H54 (cell line): Measurements from ENCODE around the gene MUC21.

Experiments
- DNase-seq: peaks from one replicate; pipeline ENCODE4 v3.0.0; 2011; ENCODE audit warnings: low spot score, mixed read lengths; ENCODE audit not compliant: insufficient read length
- FAIRE-seq: peaks from 3 replicates; lab custom pipeline; 2011; peaks lifted over from hg19 to GRCh38; lab: Jason Lieb, UNC
- POLR2A ChIP-seq: IDR thresholded peaks from 2 replicates; pipeline ENCODE4 v1.6.1; 2011; ENCODE audit warnings: low read depth, mild to moderate bottlenecking, low read length

MUC21 gene

DNA sequence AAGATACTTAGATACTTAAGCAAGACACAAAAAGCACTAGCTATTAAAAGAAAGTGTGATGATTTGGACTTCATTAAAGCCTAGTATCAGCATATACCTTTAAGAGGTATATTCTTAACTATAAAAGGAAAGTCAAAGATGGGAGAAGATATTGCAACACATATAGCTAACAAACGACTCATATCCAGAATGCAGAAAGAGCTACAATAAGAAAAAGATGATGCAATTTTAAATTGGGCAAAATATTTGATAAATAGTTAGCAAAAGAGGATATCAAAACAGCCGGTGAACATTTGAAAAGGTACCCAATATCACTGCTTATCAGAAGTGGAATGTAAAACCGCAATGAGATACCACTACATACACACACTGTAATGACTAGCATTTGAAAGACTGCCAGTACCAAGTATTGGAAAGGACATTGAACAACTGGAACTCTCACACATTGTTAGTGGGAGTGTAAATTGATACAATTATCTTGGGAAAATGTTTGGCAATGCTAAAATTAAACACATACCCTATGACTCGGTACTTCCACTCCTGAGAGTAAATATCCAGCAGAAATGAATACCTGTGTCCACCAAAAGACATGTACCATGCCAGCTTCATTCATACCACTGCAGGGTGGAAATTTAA lies 52.5 kb downstream of the MUC21 start:
- TF ChIP-seq POLR2A: no peak
- no peak for DNase-seq
- FAIRE-seq: no peak

DNA sequence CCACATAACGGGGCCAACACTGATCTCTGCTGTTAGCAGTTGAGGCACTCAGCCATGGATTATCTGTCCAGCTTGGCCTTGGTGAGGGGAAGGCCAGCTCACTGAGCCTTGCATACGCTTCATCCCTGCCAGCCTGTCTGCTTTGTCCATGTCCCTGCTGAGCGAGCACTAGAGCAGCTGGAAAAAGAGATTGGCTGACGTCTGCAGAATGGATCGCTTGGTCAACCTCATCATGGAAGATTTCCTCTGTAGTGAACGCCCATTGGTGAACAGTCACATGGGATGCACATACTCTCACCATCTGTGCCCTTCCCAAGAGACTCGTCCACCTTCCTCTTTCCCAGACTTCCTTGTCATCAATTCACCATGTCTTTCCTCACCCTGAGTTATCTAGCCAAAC lies 53.7 kb downstream of the MUC21 start:
- FAIRE-seq: no peak
- no peak for TF ChIP-seq POLR2A
- DNase-seq: no peak

DNA sequence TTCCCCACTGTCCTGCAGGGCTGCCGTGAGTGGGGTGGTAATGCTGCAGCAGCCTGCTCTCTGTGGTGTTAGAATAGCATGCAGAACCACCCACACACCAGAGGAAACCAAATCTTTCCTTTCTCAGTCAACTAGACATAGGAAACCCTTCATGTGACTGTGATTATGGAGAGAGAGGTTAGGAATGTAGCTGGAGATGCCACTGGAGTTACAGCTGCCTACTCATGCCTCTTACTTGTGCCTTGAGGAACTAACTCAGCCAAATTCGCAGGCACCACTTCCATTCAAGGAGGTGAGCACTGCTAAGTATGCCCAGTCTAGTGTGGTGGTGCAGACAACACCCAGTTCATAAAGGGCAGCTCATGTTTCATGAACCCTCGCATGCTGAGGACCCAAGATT lies 54.2 kb downstream of the MUC21 start:
- no peak for TF ChIP-seq POLR2A
- DNase-seq (no peak), FAIRE-seq (no peak)

DNA sequence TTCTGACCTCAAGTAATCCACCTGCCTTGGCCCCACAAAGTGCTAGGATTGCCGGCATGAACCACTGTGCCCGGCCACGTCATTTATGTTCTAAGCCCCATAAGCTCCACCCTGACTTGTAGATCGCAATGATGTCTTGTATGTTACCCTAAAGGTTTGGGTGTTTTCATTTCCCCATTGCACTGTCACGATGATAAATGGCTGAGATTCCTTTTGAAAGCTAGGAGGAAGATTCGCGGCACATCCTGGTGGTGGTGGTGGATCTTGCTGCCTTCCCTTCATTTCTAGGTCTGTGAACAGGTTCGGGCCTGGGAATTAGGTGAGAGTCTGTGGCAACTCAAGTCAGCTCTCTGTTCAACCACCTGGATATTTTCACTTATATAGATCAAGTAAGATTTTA lies 55.0 kb downstream of the MUC21 start:
- no peak for TF ChIP-seq POLR2A
- FAIRE-seq: no peak
- DNase-seq: no peak
